Stomach (tissue), 9 donors: Measurements from ENCODE around the gene USP3. TPM values are rescaled to one million over a fixed set of nuclear protein-coding genes. Genes with fewer than 3 reads are reported as not detected.

Source experiments
- DNase-seq, 2 donors: peaks; one replicate each; pipeline versions ENCODE4 v3.0.0 to v3.0.0-alpha.2; 2013 to 2019
- H3K27ac ChIP-seq, 5 donors: fragments of 200-600 bp in 4 of 5; sonication (generic) in 4 of 5; one replicate each; pipeline ENCODE4 v1.5.1; 2013 to 2019; ENCODE audit warnings: mild to moderate bottlenecking in 1 of 5, moderate library complexity in 1 of 5
- H3K27me3 ChIP-seq, 3 donors: fragments of 200-600 bp; sonication (generic); one replicate each; pipeline ENCODE4 v1.5.1; 2017 to 2019; ENCODE audit warnings: mixed run types in 1 of 3
- H3K36me3 ChIP-seq, 4 donors: fragments of 200-600 bp; sonication (generic); 1 replicate in 3 of 4; 2 replicates in 1 of 4; pipeline ENCODE4 v1.5.1; 2016 to 2019
- H3K4me1 ChIP-seq, 4 donors: fragments of 200-600 bp; sonication (generic); one replicate each; pipeline ENCODE4 v1.5.1; 2016 to 2019
- H3K4me3 ChIP-seq, 4 donors: fragments of 200-600 bp; sonication (generic) in 3 of 4; one replicate each; pipeline ENCODE4 v1.5.1; 2016 to 2019; ENCODE audit warnings: mild to moderate bottlenecking in 1 of 4
- H3K9me3 ChIP-seq, 4 donors: fragments of 200-600 bp; sonication (generic); one replicate each; pipeline ENCODE4 v1.5.1; 2016 to 2019
- EP300 ChIP-seq: sonication (generic); formaldehyde crosslinking; IDR thresholded peaks from one replicate; pipeline ENCODE4 v1.6.1; 2017; ENCODE audit warnings: antibody characterized with exemption
- POLR2A ChIP-seq, 4 donors: fragments of 450-650 bp; IDR thresholded peaks; one replicate each; pipeline ENCODE4 v1.6.1; 2016; ENCODE audit warnings: antibody characterized with exemption in 4 of 4, control low read depth in 2 of 4, mild to moderate bottlenecking in 1 of 4, moderate library complexity in 1 of 4
- POLR2AphosphoS5 ChIP-seq, 3 donors: sonication (generic); formaldehyde crosslinking; IDR thresholded peaks; one replicate each; pipeline ENCODE4 v1.6.1; 2016; ENCODE audit warnings: antibody characterized with exemption in 3 of 3
- WGBS, 5 donors: extraction: QIAGEN DNeasy Blood & Tissue Kit in 3 of 5; methylation state at CpG; one replicate each; pipeline versions ENCODE4 v1.1.5 to v1.1.7; 2013 to 2018; 5-methylcytosine and 5-hydroxymethylcytosine counted together
- intact Hi-C: fragments of 100-400 bp; cut with DNase I; formaldehyde crosslinking; loops from one replicate; pipeline ENCODE4 v1.15.1; 2023; ENCODE audit warnings: low total_unique reads
- polyA plus RNA-seq, 3 donors: library from polyadenylated mRNA; stranded (reverse); fragments of 200-250 nt; gene quantifications; one replicate each; pipeline ENCODE4 v1.2.3, GENCODE V29; 2013
- total RNA-seq, 5 donors: library from RNA; depleted of rRNA; stranded (reverse); fragments of >200 nt; gene quantifications; one replicate each; pipeline versions ENCODE4 v1.1.0 to v1.2.3, GENCODE V29; 2014 to 2016
- TF ChIP-seq, protein P1 (sequence below), 7 experiments: fragments of 450-650 bp in 4 of 7; fragments of 200-600 bp in 3 of 7; sonication (generic) in 3 of 7; IDR thresholded peaks; one replicate each; pipeline ENCODE4 v1.5.1; 2016 to 2019; ENCODE audit warnings: antibody characterized with exemption in 7 of 7, control low read depth in 2 of 7, mild to moderate bottlenecking in 1 of 7
- donor health status: healthy with polysubstance abuse.
- donor health status: Bipolar disorder and iron deficiency.
- donor health status: healthy.

USP3 gene
- total and polyA plus RNA-seq, 8 donors: 10.5 to 174 (median 26.5) TPM

DNA sequence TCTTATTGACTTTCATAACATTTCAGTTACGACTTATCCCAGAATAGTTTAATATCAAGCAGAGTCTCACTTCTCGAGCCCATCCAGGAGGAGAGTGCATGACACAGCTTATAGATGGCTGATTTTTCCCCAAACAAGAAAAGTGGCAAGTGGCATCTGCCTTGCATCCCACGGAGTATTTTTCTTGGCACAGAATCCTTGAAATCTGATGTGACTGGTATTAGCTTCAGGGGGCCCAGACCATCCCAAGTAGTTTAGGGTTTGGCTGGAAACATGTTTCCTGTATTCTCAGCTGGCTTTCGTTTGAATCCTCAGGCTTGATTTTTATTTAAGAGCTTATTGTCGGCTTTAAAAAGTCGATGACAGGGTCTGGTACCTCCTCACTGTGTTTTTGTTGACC, 72.0 kb downstream of the USP3 start:
- Histone ChIP-seq H3K36me3 (peaks cover 19 to 85% (median 76%) of the 10 kb centered on the region in 4 donors), H3K4me1 (no peaks in the 10 kb centered on the region)
- intact Hi-C loops: no loop called here

DNA sequence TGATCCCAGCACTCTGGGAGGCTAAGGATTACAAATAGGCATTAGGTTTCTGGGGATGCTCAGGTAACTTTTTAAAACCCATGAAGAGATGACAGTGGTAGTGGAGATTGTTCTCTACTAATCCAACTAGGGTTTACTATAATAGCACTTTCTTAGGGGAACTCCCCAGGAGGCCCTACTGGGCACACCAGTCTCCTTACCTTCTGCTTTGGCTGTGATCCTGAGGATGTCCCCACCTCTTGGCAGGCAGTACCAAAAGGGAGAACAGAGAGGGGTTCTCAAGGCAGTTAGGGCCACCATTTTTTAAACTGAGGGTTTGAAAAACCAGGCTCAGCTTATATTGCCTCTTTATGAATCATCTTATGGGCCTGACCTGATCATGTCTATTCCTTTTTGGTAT, 77.8 kb downstream of the USP3 start:
- H3K4me3 ChIP-seq: no peak overlapping the region
- no peaks in the 10 kb centered on the region for H3K9me3 ChIP-seq
- no peaks in the 10 kb centered on the region for H3K27me3 ChIP-seq
- H3K27ac ChIP-seq: no peak overlapping the region
- no peak for DNase-seq
- TF ChIP-seq POLR2AphosphoS5 (IDR thresholded peaks at IDR 0.05) (no peak), EP300 (no peak), POLR2A (IDR thresholded peaks at IDR 0.05) (no peak)
- TF ChIP-seq, protein P1, sequence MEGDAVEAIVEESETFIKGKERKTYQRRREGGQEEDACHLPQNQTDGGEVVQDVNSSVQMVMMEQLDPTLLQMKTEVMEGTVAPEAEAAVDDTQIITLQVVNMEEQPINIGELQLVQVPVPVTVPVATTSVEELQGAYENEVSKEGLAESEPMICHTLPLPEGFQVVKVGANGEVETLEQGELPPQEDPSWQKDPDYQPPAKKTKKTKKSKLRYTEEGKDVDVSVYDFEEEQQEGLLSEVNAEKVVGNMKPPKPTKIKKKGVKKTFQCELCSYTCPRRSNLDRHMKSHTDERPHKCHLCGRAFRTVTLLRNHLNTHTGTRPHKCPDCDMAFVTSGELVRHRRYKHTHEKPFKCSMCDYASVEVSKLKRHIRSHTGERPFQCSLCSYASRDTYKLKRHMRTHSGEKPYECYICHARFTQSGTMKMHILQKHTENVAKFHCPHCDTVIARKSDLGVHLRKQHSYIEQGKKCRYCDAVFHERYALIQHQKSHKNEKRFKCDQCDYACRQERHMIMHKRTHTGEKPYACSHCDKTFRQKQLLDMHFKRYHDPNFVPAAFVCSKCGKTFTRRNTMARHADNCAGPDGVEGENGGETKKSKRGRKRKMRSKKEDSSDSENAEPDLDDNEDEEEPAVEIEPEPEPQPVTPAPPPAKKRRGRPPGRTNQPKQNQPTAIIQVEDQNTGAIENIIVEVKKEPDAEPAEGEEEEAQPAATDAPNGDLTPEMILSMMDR (IDR thresholded peaks at IDR 0.05): no peak
- intact Hi-C loops: no loop called here
- H3K4me1 ChIP-seq: peaks cover 0 to 11% (median 3%) of the 10 kb centered on the region in 4 donors
- H3K36me3 ChIP-seq: peaks cover 14 to 83% (median 69%) of the 10 kb centered on the region in 4 donors

More for the DNA sequence above, 72.0 kb downstream of the USP3 start:
- Histone ChIP-seq H3K4me3 (no peak overlapping the region), H3K9me3 (no peaks in the 10 kb centered on the region), H3K27me3 (no peaks in the 10 kb centered on the region), H3K27ac (no peak overlapping the region)
- 74 to 79% (median 76%) methylated on average over 6 of the region's 6 CpGs for WGBS, 5 donors
- no peak for TF ChIP-seq POLR2AphosphoS5 (IDR thresholded peaks at IDR 0.05)
- no peak for TF ChIP-seq EP300
- no peak for TF ChIP-seq POLR2A (IDR thresholded peaks at IDR 0.05)
- TF ChIP-seq, protein P1 (IDR thresholded peaks at IDR 0.05): no peak
- no peak for DNase-seq

DNA sequence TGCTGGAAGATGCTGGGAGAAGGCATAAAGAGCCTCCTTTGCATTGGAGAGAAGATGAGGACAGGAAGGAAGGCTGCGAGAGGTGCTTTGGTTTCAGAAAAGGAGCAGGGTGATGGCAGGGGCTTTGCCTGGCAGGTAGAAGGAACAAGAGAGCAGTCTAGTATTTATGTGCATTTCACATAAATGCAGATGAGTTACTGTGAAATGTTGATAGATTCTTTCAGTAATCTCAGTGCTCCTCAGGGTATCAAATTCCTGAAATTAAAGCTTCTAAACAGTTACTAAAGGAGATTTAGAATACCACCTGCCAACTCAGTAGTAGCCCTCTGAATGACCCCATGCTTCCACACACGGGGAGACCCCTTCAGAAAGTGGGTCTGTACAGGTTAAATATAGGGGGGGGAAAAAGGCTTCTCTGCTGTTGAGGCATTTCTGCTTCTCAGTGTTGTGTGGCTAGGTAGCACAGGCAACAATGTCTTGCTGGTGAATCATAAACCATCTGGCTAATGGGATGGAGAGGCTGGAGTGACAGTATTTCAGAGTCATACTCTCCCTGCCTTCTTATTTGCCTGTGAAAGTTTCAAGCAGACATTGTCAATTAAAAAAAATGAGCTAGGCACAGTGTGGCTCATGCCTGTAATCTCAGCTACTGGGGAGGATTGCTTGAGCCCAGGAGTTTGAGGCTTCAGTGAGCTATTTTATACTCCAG, 78.5 kb downstream of the USP3 start:
- Histone ChIP-seq H3K27ac (no peak overlapping the region), H3K27me3 (no peaks in the 10 kb centered on the region), H3K4me1 (peaks cover 0 to 18% (median 8%) of the 10 kb centered on the region in 4 donors), H3K9me3 (no peaks in the 10 kb centered on the region), H3K4me3 (no peak overlapping the region), H3K36me3 (peaks cover 13 to 82% (median 65%) of the 10 kb centered on the region in 4 donors)
- no peak for TF ChIP-seq EP300
- TF ChIP-seq, protein P1 (IDR thresholded peaks at IDR 0.05): no peak
- TF ChIP-seq POLR2AphosphoS5 (IDR thresholded peaks at IDR 0.05): no peak
- no peak for TF ChIP-seq POLR2A (IDR thresholded peaks at IDR 0.05)
- 74 to 85% (median 82%) methylated on average over 2 of the region's 2 CpGs for WGBS, 5 donors
- intact Hi-C loops: no loop called here
- no peak for DNase-seq

DNA sequence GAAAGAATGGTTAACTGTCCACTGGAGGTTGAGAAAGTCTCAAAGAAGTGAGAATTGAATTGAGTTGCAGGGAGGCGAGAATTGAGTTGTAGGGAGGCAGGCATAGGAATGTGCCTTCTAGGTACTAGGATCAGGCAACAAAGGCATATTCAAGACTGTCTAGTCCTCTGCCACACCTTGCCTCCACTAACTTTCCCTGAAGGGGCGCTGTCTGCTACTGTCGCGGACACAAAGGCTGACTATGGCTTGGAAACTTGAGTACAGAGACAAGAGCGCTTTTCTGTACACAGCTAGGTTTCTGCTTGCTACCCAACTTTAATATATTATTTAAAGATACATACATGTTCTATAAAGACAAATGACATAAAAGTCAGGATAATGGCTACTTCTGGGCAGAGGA, 82.4 kb downstream of the USP3 start:
- H3K27ac ChIP-seq: peak overlapping the region in 1 of 5 donors; percentile 2
- H3K4me3 ChIP-seq: no peak overlapping the region
- TF ChIP-seq EP300: no peak
- TF ChIP-seq, protein P1 (IDR thresholded peaks at IDR 0.05): no peak
- intact Hi-C loops: no loop called here
- no peaks in the 10 kb centered on the region for H3K27me3 ChIP-seq
- 93 to 97% (median 95%) methylated on average over 5 of the region's 5 CpGs for WGBS, 5 donors
- peaks cover 27 to 94% (median 88%) of the 10 kb centered on the region in 4 donors for H3K36me3 ChIP-seq
- H3K9me3 ChIP-seq: no peaks in the 10 kb centered on the region
- peaks cover 0 to 20% (median 10%) of the 10 kb centered on the region in 4 donors for H3K4me1 ChIP-seq
- DNase-seq: no peak
